ENCODE results near the gene ANKRD22. TPM values are rescaled to one million over a fixed set of nuclear protein-coding genes. Genes with fewer than 3 reads are reported as not detected.
A peak's percentile ranks its signal among the peaks of the same experiment; 100 is the strongest.

Gene ANKRD22
- total and polyA plus RNA-seq, 4 donors, result 0.18 to 1.8 (median 0.25) TPM

- H3K4me3 ChIP-seq (ENCODE audit: low read length in 2 of 2), result peak overlapping the region; percentile 38 to 44
- peak; percentile 91 to 92 for DNase-seq
- peak; percentile 96 for ATAC-seq (ENCODE audit: low FRiP score)
- H3K4me1 ChIP-seq (ENCODE audit: control insufficient read depth in 1 of 2, insufficient read depth in 2 of 2, low read length in 2 of 2), result no peaks in the 10 kb centered on the region
- peak overlapping the region in 1 of 2 donors; percentile 37 for H3K27ac ChIP-seq (ENCODE audit: low read depth in 1 of 2, low read length in 2 of 2)
- intact Hi-C loops (cut with DNase I), result loop anchor here in 1 of 2 donors (1.0 to 5.0 kb wide), 2 partner anchors 52 to 107 kb away; no protein-coding TSS in a partner anchor
- WGBS, 2 donors, result 0 to 1% methylated on average over 80 to 84 of the region's 84 CpGs
- H3K9me3 ChIP-seq (ENCODE audit: control insufficient read depth, low read length), result no peaks in the 10 kb centered on the region
- no peaks in the 10 kb centered on the region for H3K27me3 ChIP-seq (ENCODE audit: control insufficient read depth in 1 of 2, insufficient read depth in 2 of 2, low read length in 1 of 2)
- no peaks in the 10 kb centered on the region for H3K36me3 ChIP-seq (ENCODE audit: control insufficient read depth in 1 of 2, insufficient read depth in 2 of 2, low read length in 1 of 2)
Observed at GRCh38 chr10:88880282-88881076, 28.8 kb upstream of the ANKRD22 start.

GRCh38 chr10:88879534-88880281, 28.1 kb upstream of the ANKRD22 start, which contains the start of gene STAMBPL1:
TSS of gene STAMBPL1 (plus strand) at chr10:88880245. CDS start at chr10:88901709, 21,464 bp downstream.
- peak; percentile 84 for ATAC-seq (ENCODE audit: low FRiP score)
- intact Hi-C loops (cut with DNase I), result loop anchor here in 1 of 2 donors (1.0 to 5.0 kb wide), 2 partner anchors 53 to 108 kb away; no protein-coding TSS in a partner anchor
- Histone ChIP-seq H3K36me3 (ENCODE audit: control insufficient read depth in 1 of 2, insufficient read depth in 2 of 2, low read length in 1 of 2) (no peaks in the 10 kb centered on the region), H3K4me1 (ENCODE audit: control insufficient read depth in 1 of 2, insufficient read depth in 2 of 2, low read length in 2 of 2) (no peaks in the 10 kb centered on the region), H3K9me3 (ENCODE audit: control insufficient read depth, low read length) (no peaks in the 10 kb centered on the region), H3K27ac (ENCODE audit: low read depth in 1 of 2, low read length in 2 of 2) (peak within 1 kb of the TSS in 1 of 2 donors; percentile 37), H3K4me3 (ENCODE audit: low read length in 2 of 2) (peak within 1 kb of the TSS; percentile 38 to 44), H3K27me3 (ENCODE audit: control insufficient read depth in 1 of 2, insufficient read depth in 2 of 2, low read length in 1 of 2) (no peaks in the 10 kb centered on the region)
- 5% methylated on average over 22 to 26 of the region's 26 CpGs for WGBS, 2 donors
- peak in 1 of 2 donors; percentile 76 for DNase-seq

GRCh38 chr10:88877298-88877697, 25.7 kb upstream of the ANKRD22 start:
- H3K4me3 ChIP-seq (ENCODE audit: low read length in 2 of 2), result no peak overlapping the region
- no peaks in the 10 kb centered on the region for H3K4me1 ChIP-seq (ENCODE audit: control insufficient read depth in 1 of 2, insufficient read depth in 2 of 2, low read length in 2 of 2)
- WGBS, 2 donors, result 89 to 95% methylated on average over 6 of the region's 6 CpGs
- DNase-seq (no peak), ATAC-seq (ENCODE audit: low FRiP score) (no peak)
- no peaks in the 10 kb centered on the region for H3K36me3 ChIP-seq (ENCODE audit: control insufficient read depth in 1 of 2, insufficient read depth in 2 of 2, low read length in 1 of 2)
- intact Hi-C loops (cut with DNase I), result no loop called here
- H3K27me3 ChIP-seq (ENCODE audit: control insufficient read depth in 1 of 2, insufficient read depth in 2 of 2, low read length in 1 of 2), result no peaks in the 10 kb centered on the region
- H3K27ac ChIP-seq (ENCODE audit: low read depth in 1 of 2, low read length in 2 of 2), result no peak overlapping the region
- H3K9me3 ChIP-seq (ENCODE audit: control insufficient read depth, low read length), result no peaks in the 10 kb centered on the region

- no peaks in the 10 kb centered on the region for H3K4me1 ChIP-seq (ENCODE audit: control insufficient read depth in 1 of 2, insufficient read depth in 2 of 2, low read length in 2 of 2)
- no peaks in the 10 kb centered on the region for H3K27me3 ChIP-seq (ENCODE audit: control insufficient read depth in 1 of 2, insufficient read depth in 2 of 2, low read length in 1 of 2)
- ATAC-seq (ENCODE audit: low FRiP score), result no peak
- no peak for DNase-seq
- H3K4me3 ChIP-seq (ENCODE audit: low read length in 2 of 2), result no peak overlapping the region
- no peak overlapping the region for H3K27ac ChIP-seq (ENCODE audit: low read depth in 1 of 2, low read length in 2 of 2)
- intact Hi-C loops (cut with DNase I), result no loop called here
- H3K36me3 ChIP-seq (ENCODE audit: control insufficient read depth in 1 of 2, insufficient read depth in 2 of 2, low read length in 1 of 2), result no peaks in the 10 kb centered on the region
- H3K9me3 ChIP-seq (ENCODE audit: control insufficient read depth, low read length), result no peaks in the 10 kb centered on the region
Observed at GRCh38 chr10:88875081-88875480, 23.4 kb upstream of the ANKRD22 start.

GRCh38 chr10:88874281-88874680, 22.6 kb upstream of the ANKRD22 start:
- WGBS, 2 donors, result 79 to 80% methylated on average over 2 of the region's 2 CpGs
- DNase-seq, result no peak
- Histone ChIP-seq H3K27ac (ENCODE audit: low read depth in 1 of 2, low read length in 2 of 2) (no peak overlapping the region), H3K27me3 (ENCODE audit: control insufficient read depth in 1 of 2, insufficient read depth in 2 of 2, low read length in 1 of 2) (no peaks in the 10 kb centered on the region), H3K4me3 (ENCODE audit: low read length in 2 of 2) (no peak overlapping the region), H3K9me3 (ENCODE audit: control insufficient read depth, low read length) (no peaks in the 10 kb centered on the region), H3K36me3 (ENCODE audit: control insufficient read depth in 1 of 2, insufficient read depth in 2 of 2, low read length in 1 of 2) (no peaks in the 10 kb centered on the region), H3K4me1 (ENCODE audit: control insufficient read depth in 1 of 2, insufficient read depth in 2 of 2, low read length in 2 of 2) (no peaks in the 10 kb centered on the region)
- intact Hi-C loops (cut with DNase I), result no loop called here
- ATAC-seq (ENCODE audit: low FRiP score), result no peak

GRCh38 chr10:88873757-88874156, 22.1 kb upstream of the ANKRD22 start:
- Histone ChIP-seq H3K36me3 (ENCODE audit: control insufficient read depth in 1 of 2, insufficient read depth in 2 of 2, low read length in 1 of 2) (no peaks in the 10 kb centered on the region), H3K9me3 (ENCODE audit: control insufficient read depth, low read length) (no peaks in the 10 kb centered on the region), H3K4me1 (ENCODE audit: control insufficient read depth in 1 of 2, insufficient read depth in 2 of 2, low read length in 2 of 2) (no peaks in the 10 kb centered on the region), H3K4me3 (ENCODE audit: low read length in 2 of 2) (no peak overlapping the region), H3K27ac (ENCODE audit: low read depth in 1 of 2, low read length in 2 of 2) (no peak overlapping the region), H3K27me3 (ENCODE audit: control insufficient read depth in 1 of 2, insufficient read depth in 2 of 2, low read length in 1 of 2) (no peaks in the 10 kb centered on the region)
- intact Hi-C loops (cut with DNase I), result no loop called here
- WGBS, 2 donors, result 38 to 53% methylated on average over 2 of the region's 2 CpGs
- ATAC-seq (ENCODE audit: low FRiP score) (no peak), DNase-seq (no peak)

GRCh38 chr10:88870089-88870488, 18.4 kb upstream of the ANKRD22 start:
- Histone ChIP-seq H3K27ac (ENCODE audit: low read depth in 1 of 2, low read length in 2 of 2) (no peak overlapping the region), H3K36me3 (ENCODE audit: control insufficient read depth in 1 of 2, insufficient read depth in 2 of 2, low read length in 1 of 2) (no peaks in the 10 kb centered on the region), H3K9me3 (ENCODE audit: control insufficient read depth, low read length) (no peaks in the 10 kb centered on the region), H3K4me1 (ENCODE audit: control insufficient read depth in 1 of 2, insufficient read depth in 2 of 2, low read length in 2 of 2) (no peaks in the 10 kb centered on the region), H3K4me3 (ENCODE audit: low read length in 2 of 2) (no peak overlapping the region), H3K27me3 (ENCODE audit: control insufficient read depth in 1 of 2, insufficient read depth in 2 of 2, low read length in 1 of 2) (no peaks in the 10 kb centered on the region)
- ATAC-seq (ENCODE audit: low FRiP score) (no peak), DNase-seq (no peak)
- intact Hi-C loops (cut with DNase I), result no loop called here

GRCh38 chr10:88866454-88866853, 14.8 kb upstream of the ANKRD22 start:
- Histone ChIP-seq H3K27ac (ENCODE audit: low read depth in 1 of 2, low read length in 2 of 2) (no peak overlapping the region), H3K36me3 (ENCODE audit: control insufficient read depth in 1 of 2, insufficient read depth in 2 of 2, low read length in 1 of 2) (no peaks in the 10 kb centered on the region), H3K27me3 (ENCODE audit: control insufficient read depth in 1 of 2, insufficient read depth in 2 of 2, low read length in 1 of 2) (no peaks in the 10 kb centered on the region), H3K4me1 (ENCODE audit: control insufficient read depth in 1 of 2, insufficient read depth in 2 of 2, low read length in 2 of 2) (no peaks in the 10 kb centered on the region), H3K4me3 (ENCODE audit: low read length in 2 of 2) (no peak overlapping the region), H3K9me3 (ENCODE audit: control insufficient read depth, low read length) (no peaks in the 10 kb centered on the region)
- 98 to 99% methylated on average over 2 of the region's 2 CpGs for WGBS, 2 donors
- ATAC-seq (ENCODE audit: low FRiP score) (no peak), DNase-seq (no peak)
- intact Hi-C loops (cut with DNase I), result no loop called here
